GM18858 (cell line): ENCODE data around the gene ZNF598.
"Not testable (repeated sequence)": the region's sequence is repeated elsewhere in the genome, so short reads cannot be mapped to it uniquely, and the experiment has no call there.

Source experiments
- ATAC-seq: cut with Tn5 transposase; IDR thresholded peaks from one replicate; pipeline ENCODE4 v1.9.1; 2021; ENCODE audit not compliant: unreplicated experiment

ZNF598 gene

GRCh38 chr16:2040787-2041522 is 31.3 kb upstream of the ZNF598 start:
- no peak for ATAC-seq

- ATAC-seq = no peak
Observed at GRCh38 chr16:2040041-2040786, 30.6 kb upstream of the ZNF598 start.

GRCh38 chr16:2039274-2040031 is 29.8 kb upstream of the ZNF598 start:
- ATAC-seq = no peak

GRCh38 chr16:2038382-2039231 is 29.0 kb upstream of the ZNF598 start:
- ATAC-seq = no peak

- ATAC-seq = no peak
Observed at GRCh38 chr16:2037647-2038381, 28.2 kb upstream of the ZNF598 start.

GRCh38 chr16:2037115-2037514 is 27.5 kb upstream of the ZNF598 start:
- no peak for ATAC-seq

- no peak for ATAC-seq
Observed at GRCh38 chr16:2036200-2036966, 26.8 kb upstream of the ZNF598 start.

GRCh38 chr16:2035431-2036199 is 26.0 kb upstream of the ZNF598 start:
- ATAC-seq = no peak

GRCh38 chr16:2034696-2035430 is 25.2 kb upstream of the ZNF598 start:
- ATAC-seq = no peak

- ATAC-seq = not testable (repeated sequence)
Observed at GRCh38 chr16:2033909-2034695, 24.5 kb upstream of the ZNF598 start.

- no peak for ATAC-seq
Observed at GRCh38 chr16:2033057-2033908, 23.7 kb upstream of the ZNF598 start.

GRCh38 chr16:2032285-2033056 is 22.9 kb upstream of the ZNF598 start:
- no peak for ATAC-seq

- no peak for ATAC-seq
Observed at GRCh38 chr16:2031081-2031577, 21.5 kb upstream of the ZNF598 start.

- no peak for ATAC-seq
Observed at GRCh38 chr16:2030036-2030435, 20.4 kb upstream of the ZNF598 start.

GRCh38 chr16:2029350-2029749 is 19.7 kb upstream of the ZNF598 start:
- no peak for ATAC-seq
